ENCODE data around the gene LMF1.

- TF ChIP-seq POLR2A (IDR thresholded peaks at IDR 0.05) (no peak), CTCF (IDR thresholded peaks at IDR 0.05) (no peak)
Observed at GRCh38 chr16:883781-884180, 87.0 kb downstream of the LMF1 start.
